H7 (cell line): ENCODE results near the gene MOV10L1. TPM values are rescaled to one million over a fixed set of nuclear protein-coding genes. Genes with fewer than 3 reads are reported as not detected.

Experiments
- DNase-seq: peaks from one replicate; pipeline ENCODE4 v3.0.0; 2012
- H3K27me3 ChIP-seq: 2 replicates; pipeline ENCODE4 v1.6.0; 2011; ENCODE audit warnings: mild to moderate bottlenecking, low read length; ENCODE audit not compliant: control insufficient read depth, insufficient read depth
- H3K36me3 ChIP-seq: replicated peaks from 2 replicates; pipeline ENCODE4 v1.5.1; 2011; ENCODE audit warnings: low read length; ENCODE audit not compliant: control insufficient read depth, insufficient read depth
- H3K4me3 ChIP-seq: 2 replicates; pipeline ENCODE4 v1.5.1; 2011; ENCODE audit warnings: low read depth, mild to moderate bottlenecking, control low read depth, low read length, moderate library complexity; ENCODE audit not compliant: insufficient read depth
- total RNA-seq: library from RNA; depleted of rRNA; stranded (reverse); fragments of >200 nt; shearing (Covaris generic); gene quantifications from 2 replicates; pipeline ENCODE4 v1.2.3, GENCODE V29; 2014

The MOV10L1 gene
- total RNA-seq, 1 experiment from 2014 or later: not detected

DNA sequence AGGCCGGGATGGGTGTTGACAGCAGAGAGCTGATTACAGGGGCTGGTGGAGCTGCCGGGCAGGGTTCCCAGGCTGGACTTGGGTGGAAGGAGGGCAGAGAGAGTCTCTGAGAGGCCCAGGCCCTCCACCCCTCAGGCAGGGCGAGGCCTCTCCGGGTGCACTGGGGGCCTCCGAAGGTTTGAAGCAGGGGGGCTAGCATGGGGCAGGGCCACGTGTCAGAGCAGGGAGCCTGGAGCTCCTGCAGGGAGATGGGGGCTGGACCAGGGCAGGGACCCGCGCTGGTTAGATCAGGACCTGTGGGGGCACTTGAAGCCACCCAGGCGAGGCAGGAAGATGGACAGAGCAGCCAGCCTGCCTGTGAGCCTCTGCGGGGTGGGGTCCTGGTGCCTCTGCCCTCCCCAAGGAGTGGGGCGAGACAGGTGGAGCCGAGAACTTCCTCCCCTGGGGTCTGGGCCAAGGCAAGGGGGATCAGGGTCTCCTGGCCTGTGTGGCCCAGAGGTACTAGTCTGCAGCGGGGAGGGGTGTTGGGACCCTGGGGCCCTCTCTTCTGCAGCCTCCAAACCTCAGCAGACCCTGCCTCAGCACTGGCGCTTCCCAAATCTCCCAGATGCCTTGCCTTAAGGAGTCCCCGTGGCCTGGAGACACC, 81.6 kb downstream of the MOV10L1 start:
- peak overlapping the region; percentile 65 for H3K4me3 ChIP-seq
- H3K36me3 ChIP-seq: no peaks in the 10 kb centered on the region
- H3K27me3 ChIP-seq: peaks cover 19% of the 10 kb centered on the region
- peak; percentile 73 for DNase-seq

- Histone ChIP-seq H3K36me3 (no peaks in the 10 kb centered on the region), H3K27me3 (peaks cover 19% of the 10 kb centered on the region), H3K4me3 (no peak overlapping the region)
- DNase-seq: no peak
These were observed 82.2 kb downstream of the MOV10L1 start for GRCh38 chr22:50171965-50172421.

DNA sequence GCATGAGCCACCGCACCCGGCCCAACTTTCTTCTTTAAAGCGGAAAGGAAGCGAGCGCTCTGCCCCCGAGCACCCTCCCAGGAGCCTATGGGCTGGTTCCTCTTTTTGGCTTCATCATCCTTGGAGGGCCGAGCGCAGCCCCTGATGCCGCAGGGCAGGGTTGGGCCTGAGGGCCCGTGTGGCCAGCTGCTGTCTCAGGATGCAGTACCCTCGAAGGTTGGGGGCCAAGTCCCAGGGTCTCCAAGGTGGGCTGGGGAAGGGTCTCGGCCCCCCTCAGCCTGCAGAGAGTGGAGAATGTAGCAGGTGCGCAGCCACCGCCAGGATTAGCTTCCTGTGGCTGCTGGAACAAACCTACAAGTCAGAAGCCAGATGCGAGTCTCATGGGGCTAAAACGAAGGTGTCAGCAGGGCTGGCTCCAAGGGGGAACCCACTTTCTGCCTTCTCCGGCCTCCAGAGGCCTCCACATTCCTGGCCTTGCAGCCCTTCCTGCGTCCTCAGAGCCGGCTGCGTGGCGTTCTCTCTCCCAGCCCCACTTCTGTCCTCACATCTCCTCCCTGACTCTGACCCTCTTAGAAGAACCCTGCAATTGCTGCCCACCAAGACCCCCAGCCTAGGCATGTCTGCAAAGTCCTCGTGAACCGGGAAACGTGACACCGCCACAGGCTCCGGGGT, 83.6 kb downstream of the MOV10L1 start:
- Histone ChIP-seq H3K27me3 (peaks cover 19% of the 10 kb centered on the region), H3K4me3 (no peak overlapping the region), H3K36me3 (no peaks in the 10 kb centered on the region)
- DNase-seq: no peak

DNA sequence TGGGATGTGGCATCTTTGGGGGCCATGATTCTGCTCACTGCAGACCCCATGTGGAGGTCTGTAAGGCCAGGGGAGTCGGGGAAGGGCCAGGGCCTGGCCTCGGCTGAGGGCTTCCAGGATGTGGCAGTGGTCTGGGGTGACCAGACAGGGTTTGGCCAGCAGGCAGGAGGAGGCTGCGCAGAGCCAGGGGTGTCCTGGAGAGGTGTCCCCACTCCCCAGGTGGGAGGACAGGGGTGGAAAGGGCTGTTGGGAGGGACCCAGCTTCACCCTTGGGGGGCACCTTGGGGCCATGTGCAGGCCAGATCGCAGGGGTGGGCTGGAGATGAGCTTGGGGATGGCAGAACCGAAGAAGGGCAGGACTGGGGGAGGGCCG, 84.2 kb downstream of the MOV10L1 start:
- Histone ChIP-seq H3K4me3 (no peak overlapping the region), H3K36me3 (no peaks in the 10 kb centered on the region), H3K27me3 (peaks cover 16% of the 10 kb centered on the region)
- DNase-seq: no peak

DNA sequence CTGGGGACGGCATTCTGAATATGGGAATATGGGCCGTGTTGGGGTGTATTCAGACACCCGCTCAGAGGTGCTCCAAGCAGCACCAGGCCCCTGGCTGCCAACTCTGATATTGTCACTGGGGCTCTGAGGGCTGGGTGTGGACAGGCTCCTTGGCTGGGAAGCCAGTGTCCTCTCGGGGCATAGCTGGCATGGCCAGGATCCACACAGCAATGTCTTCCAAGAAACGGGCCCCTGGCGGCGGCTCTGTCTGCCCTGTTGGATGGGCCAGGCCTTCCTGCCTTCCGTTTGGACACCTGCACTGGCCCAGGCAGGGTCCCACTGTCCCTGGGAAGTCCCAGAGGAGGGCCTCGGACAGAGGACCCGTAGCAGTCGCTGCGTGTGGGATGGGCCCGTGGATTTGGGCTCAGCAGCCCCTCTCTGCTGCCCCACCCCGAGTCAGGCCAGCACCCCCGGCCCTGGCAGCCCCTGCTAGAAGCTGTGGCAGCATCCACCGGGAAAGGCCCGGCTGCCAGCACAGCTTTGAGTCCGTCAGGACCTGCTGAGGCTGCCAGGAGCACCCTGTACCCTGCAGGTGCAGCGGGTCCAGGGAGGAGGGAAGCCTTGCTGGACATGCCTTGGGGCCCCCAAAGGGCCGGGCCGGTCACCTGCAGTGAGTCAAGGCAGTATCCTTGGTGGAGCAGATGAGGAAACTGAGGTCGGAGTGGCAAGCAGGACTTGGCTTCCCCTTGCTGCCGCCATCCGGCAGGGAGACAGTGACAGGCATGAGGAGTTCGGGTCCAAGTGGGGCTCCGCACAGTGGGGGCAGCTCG, 84.8 kb downstream of the MOV10L1 start:
- Histone ChIP-seq H3K36me3 (no peaks in the 10 kb centered on the region; the same call in 1 of the 2 replicates), H3K27me3 (peaks cover 11% of the 10 kb centered on the region), H3K4me3 (no peak overlapping the region)
- DNase-seq: no peak

DNA sequence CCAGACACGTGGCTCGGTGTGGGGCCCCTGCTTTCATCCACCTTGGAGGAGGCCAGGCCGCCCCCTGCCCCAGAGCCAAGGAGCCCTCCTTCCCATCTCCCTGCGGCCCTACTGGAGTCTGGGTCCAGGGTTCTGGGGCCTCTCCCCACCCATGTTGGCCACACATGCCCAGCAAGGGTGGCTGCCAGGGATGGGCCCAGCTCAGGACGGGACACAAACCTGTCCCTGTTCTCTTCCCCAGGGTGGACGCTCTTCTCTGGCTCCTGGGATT, 85.3 kb downstream of the MOV10L1 start:
- no peak for DNase-seq
- Histone ChIP-seq H3K4me3 (no peak overlapping the region), H3K27me3 (peaks cover 9% of the 10 kb centered on the region), H3K36me3 (no peaks in the 10 kb centered on the region; the same call in 1 of the 2 replicates)

GRCh38 chr22:50175921-50176849, 86.4 kb downstream of the MOV10L1 start:
- H3K4me3 ChIP-seq: no peak overlapping the region
- H3K27me3 ChIP-seq: peaks cover 3% of the 10 kb centered on the region
- H3K36me3 ChIP-seq: no peaks in the 10 kb centered on the region; the same call in 1 of the 2 replicates
- DNase-seq: no peak

GRCh38 chr22:50176850-50177536, 87.2 kb downstream of the MOV10L1 start:
- Histone ChIP-seq H3K4me3 (no peak overlapping the region), H3K36me3 (no peaks in the 10 kb centered on the region; the same call in 1 of the 2 replicates), H3K27me3 (no peaks in the 10 kb centered on the region)
- DNase-seq: no peak

- H3K36me3 ChIP-seq: no peaks in the 10 kb centered on the region; the same call in 1 of the 2 replicates
- no peak overlapping the region for H3K4me3 ChIP-seq
- DNase-seq: no peak
- no peaks in the 10 kb centered on the region for H3K27me3 ChIP-seq
These were observed 88.0 kb downstream of the MOV10L1 start for GRCh38 chr22:50177537-50178470.

DNA sequence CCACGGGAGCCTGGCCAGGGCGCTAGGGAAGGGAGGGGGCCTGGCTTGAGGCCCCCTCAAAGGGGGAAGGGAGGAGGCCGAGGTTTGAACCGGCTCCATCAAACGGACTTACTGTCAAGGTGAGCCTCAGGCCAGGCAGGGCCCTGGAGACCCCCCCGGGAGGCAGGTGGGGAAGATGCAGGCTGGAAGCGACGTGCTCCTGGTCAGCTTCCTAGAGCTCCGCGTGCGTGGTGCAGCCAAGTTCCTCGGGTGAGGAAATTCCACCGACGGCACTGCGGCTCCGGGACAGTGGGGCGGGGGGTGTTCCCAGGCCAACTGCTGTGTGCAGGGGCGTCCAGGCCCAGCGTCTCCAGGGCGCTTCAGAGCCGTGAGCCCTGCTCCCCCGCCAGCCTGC, 88.7 kb downstream of the MOV10L1 start:
- H3K4me3 ChIP-seq: no peak overlapping the region
- H3K36me3 ChIP-seq: no peaks in the 10 kb centered on the region; the same call in 1 of the 2 replicates
- no peaks in the 10 kb centered on the region for H3K27me3 ChIP-seq
- DNase-seq: no peak

DNA sequence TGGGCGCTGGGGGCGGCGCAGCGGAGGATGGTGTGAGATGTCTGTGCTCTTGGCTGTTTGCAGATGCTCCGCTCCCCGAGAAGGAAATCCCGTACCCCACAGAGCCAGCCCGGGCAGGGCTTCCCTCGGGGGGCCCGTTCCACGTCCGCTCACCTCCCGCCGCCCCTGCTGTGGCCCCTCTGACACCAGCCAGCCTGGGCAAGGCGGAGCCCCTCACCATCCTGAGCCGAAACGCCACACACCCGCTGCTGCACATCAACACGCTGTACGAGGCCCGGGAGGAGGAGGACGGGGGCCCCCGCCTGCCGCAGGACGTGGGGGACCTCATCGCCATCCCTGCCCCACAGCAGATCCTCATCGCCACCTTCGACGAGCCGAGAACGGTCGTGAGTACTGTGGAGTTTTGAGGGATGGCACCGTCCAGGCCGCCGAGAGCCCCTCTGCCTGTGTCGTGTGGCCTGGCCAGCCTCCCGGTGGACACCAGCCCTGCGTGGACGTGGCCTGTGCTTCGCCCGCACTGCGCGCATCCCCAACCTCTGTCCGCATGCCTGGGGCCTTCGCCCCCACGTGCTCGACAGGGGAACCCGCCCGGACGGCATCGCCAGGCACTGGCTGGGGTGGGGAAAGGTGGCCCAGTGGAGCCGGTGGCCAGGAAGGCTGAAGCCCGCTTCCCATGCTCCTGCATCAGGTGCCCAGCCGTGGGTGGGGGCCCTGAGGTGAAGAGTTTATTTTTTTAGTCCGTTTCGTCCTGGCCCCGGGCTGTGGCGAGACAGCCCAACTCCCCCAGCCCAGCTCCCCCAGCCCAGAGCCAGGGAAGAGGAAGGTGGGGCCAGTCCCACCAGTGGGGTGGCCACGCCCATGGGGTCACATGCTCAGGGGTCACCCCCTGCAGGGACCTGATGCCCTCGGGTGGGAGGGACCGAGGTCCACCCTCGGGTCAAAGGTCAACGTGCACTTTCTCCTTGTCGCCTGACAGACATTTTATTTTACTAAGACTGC, 89.4 kb downstream of the MOV10L1 start:
- no peak for DNase-seq
- no peaks in the 10 kb centered on the region for H3K27me3 ChIP-seq
- no peaks in the 10 kb centered on the region; the same call in 1 of the 2 replicates for H3K36me3 ChIP-seq
- no peak overlapping the region for H3K4me3 ChIP-seq
